ENCODE results near the gene ARHGAP9.

The ARHGAP9 gene

GRCh38 chr12:57470970-57471656 lies 8.6 kb downstream of the ARHGAP9 start:
- Histone ChIP-seq H3K4me1 (ENCODE audit: insufficient read depth, insufficient read length) (peaks cover 2% of the 10 kb centered on the region), H3K27me3 (ENCODE audit: insufficient read depth, insufficient read length) (peaks cover 38% of the 10 kb centered on the region), H3K9me3 (ENCODE audit: insufficient read depth, low read length) (no peaks in the 10 kb centered on the region), H3K4me3 (ENCODE audit: insufficient read length, low read depth) (no peak overlapping the region), H3K9ac (ENCODE audit: insufficient read length, low read depth) (no peak overlapping the region), H3K36me3 (ENCODE audit: insufficient read depth, insufficient read length, low read length) (peaks cover 13% of the 10 kb centered on the region)
- TF ChIP-seq SUZ12 (IDR thresholded peaks at IDR 0.05; ENCODE audit: extremely low read depth, insufficient read depth, insufficient read length) (no peak), ZNF274 (IDR thresholded peaks at IDR 0.05; ENCODE audit: low read depth, low read length) (no peak), YY1 (IDR thresholded peaks at IDR 0.05; ENCODE audit: insufficient read depth, insufficient read length) (no peak)
- no peak for DNase-seq (ENCODE audit: low read depth, low spot score)

DNA sequence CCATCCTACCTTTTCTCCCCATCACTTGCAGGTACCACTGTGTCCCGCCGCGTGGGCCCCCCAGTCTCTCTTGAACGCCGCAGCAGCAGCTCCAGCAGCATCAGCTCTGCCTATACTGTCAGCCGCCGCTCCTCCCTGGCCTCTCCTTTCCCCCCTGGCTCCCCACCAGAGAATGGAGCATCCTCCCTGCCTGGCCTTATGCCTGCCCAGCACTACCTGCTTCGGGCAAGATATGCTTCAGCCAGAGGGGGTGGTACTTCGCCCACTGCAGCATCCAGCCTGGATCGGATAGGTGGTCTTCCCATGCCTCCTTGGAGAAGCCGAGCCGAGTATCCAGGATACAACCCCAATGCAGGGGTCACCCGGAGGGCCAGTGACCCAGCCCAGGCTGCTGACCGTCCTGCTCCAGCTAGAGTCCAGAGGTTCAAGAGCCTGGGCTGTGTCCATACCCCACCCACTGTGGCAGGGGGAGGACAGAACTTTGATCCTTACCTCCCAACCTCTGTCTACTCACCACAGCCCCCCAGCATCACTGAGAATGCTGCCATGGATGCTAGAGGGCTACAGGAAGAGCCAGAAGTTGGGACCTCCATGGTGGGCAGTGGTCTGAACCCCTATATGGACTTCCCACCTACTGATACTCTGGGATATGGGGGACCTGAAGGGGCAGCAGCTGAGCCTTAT lies 9.2 kb downstream of the ARHGAP9 start:
- Histone ChIP-seq H3K4me3 (ENCODE audit: insufficient read length, low read depth) (no peak overlapping the region), H3K4me1 (ENCODE audit: insufficient read depth, insufficient read length) (no peaks in the 10 kb centered on the region), H3K27me3 (ENCODE audit: insufficient read depth, insufficient read length) (peaks cover 31% of the 10 kb centered on the region), H3K36me3 (ENCODE audit: insufficient read depth, insufficient read length, low read length) (peaks cover 20% of the 10 kb centered on the region), H3K9me3 (ENCODE audit: insufficient read depth, low read length) (no peaks in the 10 kb centered on the region), H3K9ac (ENCODE audit: insufficient read length, low read depth) (no peak overlapping the region)
- no peak for DNase-seq (ENCODE audit: low read depth, low spot score)
- TF ChIP-seq YY1 (IDR thresholded peaks at IDR 0.05; ENCODE audit: insufficient read depth, insufficient read length) = no peak
- TF ChIP-seq SUZ12 (IDR thresholded peaks at IDR 0.05; ENCODE audit: extremely low read depth, insufficient read depth, insufficient read length) = no peak
- TF ChIP-seq ZNF274 (IDR thresholded peaks at IDR 0.05; ENCODE audit: low read depth, low read length) = no peak

DNA sequence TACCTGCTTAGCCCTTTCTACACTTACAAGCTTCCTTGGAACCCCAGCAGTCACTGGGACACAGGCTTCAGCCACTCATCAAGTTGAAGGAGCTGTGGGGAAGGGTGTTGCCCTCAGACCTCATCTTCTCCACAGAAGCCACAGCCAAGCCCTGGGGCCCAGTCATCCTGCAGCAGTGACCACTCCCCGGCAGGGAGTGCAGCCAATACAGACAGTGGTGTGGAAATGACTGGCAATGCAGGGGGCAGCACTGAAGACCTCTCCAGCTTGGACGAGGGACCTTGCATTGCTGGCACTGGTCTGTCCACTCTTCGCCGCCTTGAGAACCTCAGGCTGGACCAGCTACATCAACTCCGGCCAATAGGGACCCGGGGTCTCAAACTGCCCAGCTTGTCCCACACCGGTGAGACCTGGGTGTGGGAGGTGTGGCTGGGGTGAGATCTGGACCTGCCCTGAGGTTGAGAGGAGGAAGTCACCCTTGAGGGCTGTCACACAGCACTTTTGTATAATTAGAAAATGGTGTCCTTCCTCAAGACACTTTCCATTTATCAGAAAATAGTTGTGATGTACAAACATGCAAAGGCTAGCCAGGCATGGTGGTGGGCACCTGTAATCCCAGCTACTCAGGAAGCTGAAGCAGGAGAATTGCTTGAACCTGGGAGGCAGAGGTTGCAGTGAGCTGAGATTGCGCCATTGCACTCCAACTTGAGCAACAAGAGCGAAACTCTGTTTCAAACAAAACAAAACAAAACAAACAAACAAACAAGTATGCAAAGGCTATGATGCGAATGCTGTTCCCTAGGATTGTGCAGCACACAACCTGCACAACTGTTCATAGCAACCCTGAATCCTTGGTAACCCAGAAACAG lies 10.1 kb downstream of the ARHGAP9 start:
- H3K36me3 ChIP-seq (ENCODE audit: insufficient read depth, insufficient read length, low read length) = peaks cover 24% of the 10 kb centered on the region
- peaks cover 22% of the 10 kb centered on the region for H3K27me3 ChIP-seq (ENCODE audit: insufficient read depth, insufficient read length)
- no peaks in the 10 kb centered on the region for H3K9me3 ChIP-seq (ENCODE audit: insufficient read depth, low read length)
- no peaks in the 10 kb centered on the region for H3K4me1 ChIP-seq (ENCODE audit: insufficient read depth, insufficient read length)
- TF ChIP-seq ZNF274 (IDR thresholded peaks at IDR 0.05; ENCODE audit: low read depth, low read length) (no peak), SUZ12 (IDR thresholded peaks at IDR 0.05; ENCODE audit: extremely low read depth, insufficient read depth, insufficient read length) (no peak), YY1 (IDR thresholded peaks at IDR 0.05; ENCODE audit: insufficient read depth, insufficient read length) (no peak)
- H3K4me3 ChIP-seq (ENCODE audit: insufficient read length, low read depth) = no peak overlapping the region
- DNase-seq (ENCODE audit: low read depth, low spot score) = no peak
- H3K9ac ChIP-seq (ENCODE audit: insufficient read length, low read depth) = no peak overlapping the region

GRCh38 chr12:57467915-57468314 lies 11.8 kb downstream of the ARHGAP9 start:
- Histone ChIP-seq H3K4me3 (ENCODE audit: insufficient read length, low read depth) (no peak overlapping the region), H3K9me3 (ENCODE audit: insufficient read depth, low read length) (no peaks in the 10 kb centered on the region), H3K27me3 (ENCODE audit: insufficient read depth, insufficient read length) (peaks cover 8% of the 10 kb centered on the region), H3K4me1 (ENCODE audit: insufficient read depth, insufficient read length) (peaks cover 4% of the 10 kb centered on the region), H3K36me3 (ENCODE audit: insufficient read depth, insufficient read length, low read length) (peaks cover 24% of the 10 kb centered on the region), H3K9ac (ENCODE audit: insufficient read length, low read depth) (no peak overlapping the region)
- no peak for DNase-seq (ENCODE audit: low read depth, low spot score)
- no peak for TF ChIP-seq SUZ12 (IDR thresholded peaks at IDR 0.05; ENCODE audit: extremely low read depth, insufficient read depth, insufficient read length)
- no peak for TF ChIP-seq ZNF274 (IDR thresholded peaks at IDR 0.05; ENCODE audit: low read depth, low read length)

GRCh38 chr12:57467212-57467874 lies 12.3 kb downstream of the ARHGAP9 start:
- no peak for DNase-seq (ENCODE audit: low read depth, low spot score)
- Histone ChIP-seq H3K4me3 (ENCODE audit: insufficient read length, low read depth) (no peak overlapping the region), H3K9me3 (ENCODE audit: insufficient read depth, low read length) (no peaks in the 10 kb centered on the region), H3K4me1 (ENCODE audit: insufficient read depth, insufficient read length) (peaks cover 5% of the 10 kb centered on the region), H3K9ac (ENCODE audit: insufficient read length, low read depth) (no peak overlapping the region), H3K27me3 (ENCODE audit: insufficient read depth, insufficient read length) (peaks cover 2% of the 10 kb centered on the region), H3K36me3 (ENCODE audit: insufficient read depth, insufficient read length, low read length) (peaks cover 24% of the 10 kb centered on the region)
- TF ChIP-seq ZNF274 (IDR thresholded peaks at IDR 0.05; ENCODE audit: low read depth, low read length) = no peak
- TF ChIP-seq SUZ12 (IDR thresholded peaks at IDR 0.05; ENCODE audit: extremely low read depth, insufficient read depth, insufficient read length) = no peak
- no peak for TF ChIP-seq YY1 (IDR thresholded peaks at IDR 0.05; ENCODE audit: insufficient read depth, insufficient read length)

GRCh38 chr12:57465747-57466505 lies 13.7 kb downstream of the ARHGAP9 start:
- Histone ChIP-seq H3K9ac (ENCODE audit: insufficient read length, low read depth) (no peak overlapping the region), H3K9me3 (ENCODE audit: insufficient read depth, low read length) (no peaks in the 10 kb centered on the region), H3K27me3 (ENCODE audit: insufficient read depth, insufficient read length) (no peaks in the 10 kb centered on the region), H3K4me1 (ENCODE audit: insufficient read depth, insufficient read length) (peaks cover 5% of the 10 kb centered on the region), H3K4me3 (ENCODE audit: insufficient read length, low read depth) (no peak overlapping the region), H3K36me3 (ENCODE audit: insufficient read depth, insufficient read length, low read length) (peaks cover 23% of the 10 kb centered on the region)
- TF ChIP-seq YY1 (IDR thresholded peaks at IDR 0.05; ENCODE audit: insufficient read depth, insufficient read length) (no peak), SUZ12 (IDR thresholded peaks at IDR 0.05; ENCODE audit: extremely low read depth, insufficient read depth, insufficient read length) (no peak), ZNF274 (IDR thresholded peaks at IDR 0.05; ENCODE audit: low read depth, low read length) (no peak)
- no peak for DNase-seq (ENCODE audit: low read depth, low spot score)
